ENCODE measurements around the gene IBA57.
A peak's percentile ranks its signal among the peaks of the same experiment; 100 is the strongest.

The IBA57 gene

GRCh38 chr1:228145463-228146416 lies 19.9 kb upstream of the IBA57 start:
- DNase-seq = no peak

- DNase-seq = no peak
Measured at GRCh38 chr1:228146417-228147150, 19.0 kb upstream of the IBA57 start.

- DNase-seq = no peak
Measured at GRCh38 chr1:228147151-228147693, 18.4 kb upstream of the IBA57 start.

- DNase-seq = no peak
Measured at GRCh38 chr1:228147768-228148167, 17.8 kb upstream of the IBA57 start.

GRCh38 chr1:228148196-228148861 lies 17.3 kb upstream of the IBA57 start:
- DNase-seq = no peak

GRCh38 chr1:228148935-228149405 lies 16.6 kb upstream of the IBA57 start:
- DNase-seq = no peak

GRCh38 chr1:228149406-228150119 lies 16.0 kb upstream of the IBA57 start, which contains the start of gene GJC2:
Gene GJC2 (plus strand): TSS chr1:228149930. CDS start chr1:228157759, 7,829 bp downstream.
- no peak for DNase-seq

- peak in 1 of 5 donors; percentile 10 for DNase-seq
Measured at GRCh38 chr1:228150120-228150460, 15.5 kb upstream of the IBA57 start.

GRCh38 chr1:228150461-228151179 lies 15.0 kb upstream of the IBA57 start:
- no peak for DNase-seq

- DNase-seq = peak in 1 of 5 donors; percentile 15
Measured at GRCh38 chr1:228151180-228151925, 14.3 kb upstream of the IBA57 start.

GRCh38 chr1:228152097-228152917 lies 13.3 kb upstream of the IBA57 start:
- DNase-seq = peak in 1 of 5 donors; percentile 5

GRCh38 chr1:228152918-228153258 lies 12.7 kb upstream of the IBA57 start:
- DNase-seq = peak in 1 of 5 donors; percentile 5

GRCh38 chr1:228154021-228154669 lies 11.5 kb upstream of the IBA57 start:
- no peak for DNase-seq

GRCh38 chr1:228154670-228155571 lies 10.7 kb upstream of the IBA57 start:
- DNase-seq = no peak

GRCh38 chr1:228155596-228156514 lies 9.7 kb upstream of the IBA57 start:
- no peak for DNase-seq

- no peak for DNase-seq
Measured at GRCh38 chr1:228156515-228156881, 9.1 kb upstream of the IBA57 start.

Data from T-helper 1 cell (primary cell).